K562 (cell line): Measurements from ENCODE around the gene FMN1. TPM values are rescaled to one million over a fixed set of nuclear protein-coding genes. Genes with fewer than 3 reads are reported as not detected.

Experiments used
- GTF2E2 ChIP-seq: fragments of 200-800 bp; sonication (Bioruptor generic); IDR thresholded peaks from 2 replicates; pipeline ENCODE4 v1.6.1; 2016; ENCODE audit warnings: missing genetic modification characterization, missing compliant biosample characterization
- HCFC1 ChIP-seq: IDR thresholded peaks from 2 replicates; pipeline ENCODE4 v1.6.1; 2012; ENCODE audit warnings: low read depth, low read length, improper control_type of control experiment
- NR4A1 ChIP-seq, 2 experiments: fragments of 250-450 bp in 1 of 2; fragments of 450-650 bp in 1 of 2; sonication (Bioruptor Pico) in 1 of 2; IDR thresholded peaks; 2 replicates each; pipeline versions ENCODE4 v1.4.0 to v1.6.1; 2016 to 2020; ENCODE audit warnings: mild to moderate bottlenecking in 2 of 2, missing compliant biosample characterization in 1 of 2, missing genetic modification characterization in 1 of 2, moderate library complexity in 1 of 2
- TAF7 ChIP-seq: fragments of 450-650 bp; IDR thresholded peaks from 2 replicates; pipeline ENCODE4 v1.6.1; 2016; ENCODE audit warnings: missing genetic modification characterization, missing compliant biosample characterization
- ZFP1 ChIP-seq: fragments of 450-650 bp; formaldehyde crosslinking; IDR thresholded peaks from 2 replicates; pipeline ENCODE4 v1.4.0; 2020; ENCODE audit warnings: mild to moderate bottlenecking, mixed read lengths
- ZNF239 ChIP-seq: fragments of 250-450 bp; sonication (Bioruptor Pico); IDR thresholded peaks from 2 replicates; pipeline ENCODE4 v1.4.0; 2020; ENCODE audit warnings: mild to moderate bottlenecking
- polyA plus RNA-seq, 8 experiments: library from polyadenylated mRNA; depleted of rRNA in 4 of 8; stranded (reverse) in 5 of 8; unstranded in 3 of 8; fragments of >200 nt; fragmentation: Nextera tagmentation in 2 of 8; fragmentation: Illumina TruSeq in 1 of 8; extraction: Ambion mirVana in 2 of 8; extraction: Trizol in 1 of 8; gene quantifications; 2 replicates each; pipeline versions ENCODE4 v1.2.1 to v1.2.3, GENCODE V29; 2011 to 2014; ENCODE audit warnings: inconsistent platforms in 1 of 8, missing spikeins in 1 of 8
- total RNA-seq, 7 experiments: library from RNA; depleted of rRNA in 6 of 7; stranded (reverse); fragments of >200 nt in 6 of 7; fragmentation: Illumina TruSeq in 2 of 7; extraction: Trizol in 2 of 7; gene quantifications; 2 replicates each; pipeline versions ENCODE4 v1.2.1 to v1.2.3, GENCODE V29; 2011 to 2021; ENCODE audit warnings: low replicate concordance in 1 of 7
- TF ChIP-seq, protein P1 (sequence below), 2 experiments: fragments of 450-650 bp; formaldehyde crosslinking in 1 of 2; IDR thresholded peaks; 2 replicates each; pipeline versions ENCODE4 v1.4.0 to v1.6.1; 2014 to 2020; ENCODE audit warnings: mild to moderate bottlenecking in 2 of 2, borderline replicate concordance in 1 of 2, low read depth in 1 of 2
- TF ChIP-seq, protein P2 (sequence below): fragments of 450-650 bp; formaldehyde crosslinking; IDR thresholded peaks from 2 replicates; pipeline ENCODE4 v1.4.0; 2020; ENCODE audit warnings: mild to moderate bottlenecking, moderate library complexity
- TF ChIP-seq, protein P3 (sequence below): fragments of 250-450 bp; sonication (Bioruptor Pico); IDR thresholded peaks from 2 replicates; pipeline ENCODE4 v1.4.0; 2020

FMN1 gene
- total and polyA plus RNA-seq, 9 of the 15 experiments (the other 6 are each of a cell fraction or from before 2014, with no cell fraction given), result 0.03 to 0.07 (median 0.04) TPM; not detected in 6

DNA sequence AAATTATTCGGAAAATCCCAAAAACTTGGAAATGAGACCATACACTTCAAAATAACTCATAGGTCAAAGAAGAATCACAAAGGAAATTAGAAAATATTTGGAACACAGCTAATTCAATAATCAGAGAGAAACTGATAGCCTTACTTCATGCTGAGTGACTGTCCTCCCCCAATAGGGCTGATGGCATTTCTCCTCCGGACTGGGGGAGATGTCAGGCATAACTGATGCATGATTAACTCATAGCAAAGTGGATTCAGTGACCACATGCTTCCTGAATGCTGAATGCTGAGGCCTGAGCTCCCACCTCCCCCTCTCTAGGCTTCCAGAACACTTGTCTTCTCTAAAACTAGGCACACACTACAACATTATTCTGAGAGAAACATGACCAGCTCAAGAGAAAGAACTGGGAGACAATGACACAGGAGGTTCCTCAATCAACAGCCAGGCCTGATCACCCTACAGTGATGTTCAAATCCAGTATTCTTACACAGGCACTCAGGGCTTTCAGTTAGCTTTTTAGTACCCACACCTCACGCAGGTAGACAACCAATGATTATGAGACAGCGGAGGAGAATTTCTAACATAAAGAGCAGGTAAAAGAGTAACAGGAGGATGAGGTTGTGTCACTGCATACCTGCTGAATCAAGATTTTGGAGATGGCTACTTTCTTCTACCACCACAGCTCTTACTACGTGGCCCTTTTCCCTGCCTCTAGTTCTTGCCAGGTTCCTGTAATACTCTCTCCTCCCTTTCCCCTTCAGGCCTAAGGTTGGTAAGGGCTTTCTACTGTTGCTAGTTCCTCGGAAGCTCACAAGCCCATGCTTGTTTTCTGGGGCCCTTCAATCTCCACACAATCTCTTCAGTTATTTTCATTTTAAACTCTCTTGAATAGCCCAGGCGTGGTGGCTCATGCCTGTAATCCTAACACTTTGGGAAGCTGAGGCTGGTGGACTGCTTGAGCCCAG, 96.1 kb downstream of the FMN1 start (continued):
- TF ChIP-seq, protein P1, sequence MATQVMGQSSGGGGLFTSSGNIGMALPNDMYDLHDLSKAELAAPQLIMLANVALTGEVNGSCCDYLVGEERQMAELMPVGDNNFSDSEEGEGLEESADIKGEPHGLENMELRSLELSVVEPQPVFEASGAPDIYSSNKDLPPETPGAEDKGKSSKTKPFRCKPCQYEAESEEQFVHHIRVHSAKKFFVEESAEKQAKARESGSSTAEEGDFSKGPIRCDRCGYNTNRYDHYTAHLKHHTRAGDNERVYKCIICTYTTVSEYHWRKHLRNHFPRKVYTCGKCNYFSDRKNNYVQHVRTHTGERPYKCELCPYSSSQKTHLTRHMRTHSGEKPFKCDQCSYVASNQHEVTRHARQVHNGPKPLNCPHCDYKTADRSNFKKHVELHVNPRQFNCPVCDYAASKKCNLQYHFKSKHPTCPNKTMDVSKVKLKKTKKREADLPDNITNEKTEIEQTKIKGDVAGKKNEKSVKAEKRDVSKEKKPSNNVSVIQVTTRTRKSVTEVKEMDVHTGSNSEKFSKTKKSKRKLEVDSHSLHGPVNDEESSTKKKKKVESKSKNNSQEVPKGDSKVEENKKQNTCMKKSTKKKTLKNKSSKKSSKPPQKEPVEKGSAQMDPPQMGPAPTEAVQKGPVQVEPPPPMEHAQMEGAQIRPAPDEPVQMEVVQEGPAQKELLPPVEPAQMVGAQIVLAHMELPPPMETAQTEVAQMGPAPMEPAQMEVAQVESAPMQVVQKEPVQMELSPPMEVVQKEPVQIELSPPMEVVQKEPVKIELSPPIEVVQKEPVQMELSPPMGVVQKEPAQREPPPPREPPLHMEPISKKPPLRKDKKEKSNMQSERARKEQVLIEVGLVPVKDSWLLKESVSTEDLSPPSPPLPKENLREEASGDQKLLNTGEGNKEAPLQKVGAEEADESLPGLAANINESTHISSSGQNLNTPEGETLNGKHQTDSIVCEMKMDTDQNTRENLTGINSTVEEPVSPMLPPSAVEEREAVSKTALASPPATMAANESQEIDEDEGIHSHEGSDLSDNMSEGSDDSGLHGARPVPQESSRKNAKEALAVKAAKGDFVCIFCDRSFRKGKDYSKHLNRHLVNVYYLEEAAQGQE (IDR thresholded peaks at IDR 0.05; ENCODE audit: borderline replicate concordance), result no peak
- TF ChIP-seq, protein P1 (CRISPR knock-in tag; IDR thresholded peaks at IDR 0.05; ENCODE audit: low read depth), result no peak
- TF ChIP-seq ZNF239 (CRISPR knock-in tag) (no peak), NR4A1 (CRISPR knock-in tag; IDR thresholded peaks at IDR 0.05) (no peak), NR4A1 (tag; IDR thresholded peaks at IDR 0.05) (no peak), TAF7 (tag) (no peak), ZFP1 (no peak), GTF2E2 (tag) (no peak), HCFC1 (no peak)
- TF ChIP-seq, protein P2, sequence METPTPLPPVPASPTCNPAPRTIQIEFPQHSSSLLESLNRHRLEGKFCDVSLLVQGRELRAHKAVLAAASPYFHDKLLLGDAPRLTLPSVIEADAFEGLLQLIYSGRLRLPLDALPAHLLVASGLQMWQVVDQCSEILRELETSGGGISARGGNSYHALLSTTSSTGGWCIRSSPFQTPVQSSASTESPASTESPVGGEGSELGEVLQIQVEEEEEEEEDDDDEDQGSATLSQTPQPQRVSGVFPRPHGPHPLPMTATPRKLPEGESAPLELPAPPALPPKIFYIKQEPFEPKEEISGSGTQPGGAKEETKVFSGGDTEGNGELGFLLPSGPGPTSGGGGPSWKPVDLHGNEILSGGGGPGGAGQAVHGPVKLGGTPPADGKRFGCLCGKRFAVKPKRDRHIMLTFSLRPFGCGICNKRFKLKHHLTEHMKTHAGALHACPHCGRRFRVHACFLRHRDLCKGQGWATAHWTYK, result no peak
- TF ChIP-seq, protein P3, sequence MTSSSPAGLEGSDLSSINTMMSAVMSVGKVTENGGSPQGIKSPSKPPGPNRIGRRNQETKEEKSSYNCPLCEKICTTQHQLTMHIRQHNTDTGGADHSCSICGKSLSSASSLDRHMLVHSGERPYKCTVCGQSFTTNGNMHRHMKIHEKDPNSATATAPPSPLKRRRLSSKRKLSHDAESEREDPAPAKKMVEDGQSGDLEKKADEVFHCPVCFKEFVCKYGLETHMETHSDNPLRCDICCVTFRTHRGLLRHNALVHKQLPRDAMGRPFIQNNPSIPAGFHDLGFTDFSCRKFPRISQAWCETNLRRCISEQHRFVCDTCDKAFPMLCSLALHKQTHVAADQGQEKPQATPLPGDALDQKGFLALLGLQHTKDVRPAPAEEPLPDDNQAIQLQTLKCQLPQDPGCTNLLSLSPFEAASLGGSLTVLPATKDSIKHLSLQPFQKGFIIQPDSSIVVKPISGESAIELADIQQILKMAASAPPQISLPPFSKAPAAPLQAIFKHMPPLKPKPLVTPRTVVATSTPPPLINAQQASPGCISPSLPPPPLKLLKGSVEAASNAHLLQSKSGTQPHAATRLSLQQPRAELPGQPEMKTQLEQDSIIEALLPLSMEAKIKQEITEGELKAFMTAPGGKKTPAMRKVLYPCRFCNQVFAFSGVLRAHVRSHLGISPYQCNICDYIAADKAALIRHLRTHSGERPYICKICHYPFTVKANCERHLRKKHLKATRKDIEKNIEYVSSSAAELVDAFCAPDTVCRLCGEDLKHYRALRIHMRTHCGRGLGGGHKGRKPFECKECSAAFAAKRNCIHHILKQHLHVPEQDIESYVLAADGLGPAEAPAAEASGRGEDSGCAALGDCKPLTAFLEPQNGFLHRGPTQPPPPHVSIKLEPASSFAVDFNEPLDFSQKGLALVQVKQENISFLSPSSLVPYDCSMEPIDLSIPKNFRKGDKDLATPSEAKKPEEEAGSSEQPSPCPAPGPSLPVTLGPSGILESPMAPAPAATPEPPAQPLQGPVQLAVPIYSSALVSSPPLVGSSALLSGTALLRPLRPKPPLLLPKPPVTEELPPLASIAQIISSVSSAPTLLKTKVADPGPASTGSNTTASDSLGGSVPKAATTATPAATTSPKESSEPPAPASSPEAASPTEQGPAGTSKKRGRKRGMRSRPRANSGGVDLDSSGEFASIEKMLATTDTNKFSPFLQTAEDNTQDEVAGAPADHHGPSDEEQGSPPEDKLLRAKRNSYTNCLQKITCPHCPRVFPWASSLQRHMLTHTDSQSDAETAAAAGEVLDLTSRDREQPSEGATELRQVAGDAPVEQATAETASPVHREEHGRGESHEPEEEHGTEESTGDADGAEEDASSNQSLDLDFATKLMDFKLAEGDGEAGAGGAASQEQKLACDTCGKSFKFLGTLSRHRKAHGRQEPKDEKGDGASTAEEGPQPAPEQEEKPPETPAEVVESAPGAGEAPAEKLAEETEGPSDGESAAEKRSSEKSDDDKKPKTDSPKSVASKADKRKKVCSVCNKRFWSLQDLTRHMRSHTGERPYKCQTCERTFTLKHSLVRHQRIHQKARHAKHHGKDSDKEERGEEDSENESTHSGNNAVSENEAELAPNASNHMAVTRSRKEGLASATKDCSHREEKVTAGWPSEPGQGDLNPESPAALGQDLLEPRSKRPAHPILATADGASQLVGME (CRISPR knock-in tag), result no peak
